Upper lobe of left lung (tissue), 6 donors: ENCODE data around the gene LIN7B. TPM values are rescaled to one million over a fixed set of nuclear protein-coding genes. Genes with fewer than 3 reads are reported as not detected.

Experiments
- ATAC-seq, 2 donors: fragments of 200-7000 bp; cut with Tn5 transposase; one replicate each; pipeline ENCODE4 v1.9.1; 2022; ENCODE audit warnings: mild to moderate bottlenecking in 2 of 2, moderate library complexity in 2 of 2; ENCODE audit not compliant: low FRiP score in 2 of 2
- DNase-seq, 2 donors: peaks; one replicate each; pipeline ENCODE4 v3.0.0-alpha.2; 2019 to 2020
- H3K27ac ChIP-seq, 4 donors: fragments of 200-600 bp; sonication (generic); one replicate each; pipeline ENCODE4 v1.5.1; 2016 to 2019
- H3K27me3 ChIP-seq, 4 donors: fragments of 200-600 bp; sonication (generic); one replicate each; pipeline ENCODE4 v1.5.1; 2017 to 2019
- H3K36me3 ChIP-seq, 4 donors: fragments of 200-600 bp; sonication (generic); one replicate each; pipeline ENCODE4 v1.5.1; 2016 to 2019
- H3K4me1 ChIP-seq, 4 donors: fragments of 200-600 bp; sonication (generic); one replicate each; pipeline ENCODE4 v1.5.1; 2018 to 2019
- H3K4me3 ChIP-seq, 4 donors: fragments of 200-600 bp; sonication (generic); one replicate each; pipeline ENCODE4 v1.5.1; 2017 to 2019; ENCODE audit warnings: mild to moderate bottlenecking in 2 of 4, moderate library complexity in 1 of 4
- H3K9me3 ChIP-seq, 4 donors: fragments of 200-600 bp; sonication (generic); one replicate each; pipeline ENCODE4 v1.5.1; 2018 to 2019
- CTCF ChIP-seq, 6 experiments: fragments of 450-650 bp in 4 of 6; fragments of 200-600 bp in 2 of 6; sonication (generic) in 2 of 6; IDR thresholded peaks; one replicate each; pipeline ENCODE4 v1.5.1; 2016 to 2019; ENCODE audit warnings: antibody characterized with exemption in 6 of 6
- EP300 ChIP-seq, 4 donors: sonication (generic); formaldehyde crosslinking; IDR thresholded peaks; one replicate each; pipeline ENCODE4 v1.5.1; 2017; ENCODE audit warnings: antibody characterized with exemption in 4 of 4, control low read depth in 2 of 4
- POLR2A ChIP-seq, 4 donors: fragments of 450-650 bp; IDR thresholded peaks; one replicate each; pipeline ENCODE4 v1.5.1; 2016 to 2017; ENCODE audit warnings: antibody characterized with exemption in 4 of 4, mild to moderate bottlenecking in 2 of 4
- POLR2AphosphoS5 ChIP-seq, 2 donors: sonication (generic); formaldehyde crosslinking; IDR thresholded peaks; one replicate each; pipeline ENCODE4 v1.5.1; 2017; ENCODE audit warnings: antibody characterized with exemption in 2 of 2
- WGBS, 2 donors: methylation state at CpG; one replicate each; pipeline ENCODE4 v1.1.5; 2017 to 2018; 5-methylcytosine and 5-hydroxymethylcytosine counted together
- total RNA-seq, 6 donors: library from RNA; depleted of rRNA in 4 of 6; stranded (reverse); fragments of >200 nt in 4 of 6; gene quantifications; one replicate each; pipeline versions ENCODE4 v1.1.0 to v1.2.1, GENCODE V29; 2016 to 2021
- donor health status: DM: no; HTN: no; CAD: no; lungs with moderate emphysema.
- donor health status: DM: no; HTN: yes; CAD: no; lungs with severe emphysema.

LIN7B gene
- total RNA-seq, 6 donors from 2014 or later: 3.1 to 10.2 (median 7.6) TPM

- Histone ChIP-seq H3K4me1 (no peaks in the 10 kb centered on the region), H3K9me3 (no peaks in the 10 kb centered on the region), H3K4me3 (no peak overlapping the region), H3K27ac (no peak overlapping the region), H3K27me3 (no peaks in the 10 kb centered on the region), H3K36me3 (peaks cover 19 to 80% (median 72%) of the 10 kb centered on the region in 4 donors)
- no peak for TF ChIP-seq POLR2AphosphoS5 (IDR thresholded peaks at IDR 0.05)
- TF ChIP-seq CTCF (IDR thresholded peaks at IDR 0.05): peak; percentile 50 to 78 (median 63)
- ATAC-seq (peak in 1 of 2 donors; percentile 35), DNase-seq (no peak)
- WGBS, 2 donors: 72 to 76% methylated on average over 9 to 12 of the region's 12 CpGs
Observed at GRCh38 chr19:49106648-49107135, 7.5 kb upstream of the LIN7B start.

- DNase-seq: peak in 1 of 2 donors; percentile 83
- no peak for TF ChIP-seq POLR2AphosphoS5 (IDR thresholded peaks at IDR 0.05)
- no peak overlapping the region for H3K27ac ChIP-seq
- no peaks in the 10 kb centered on the region for H3K9me3 ChIP-seq
- H3K36me3 ChIP-seq: peaks cover 9 to 69% (median 60%) of the 10 kb centered on the region in 4 donors
- no peaks in the 10 kb centered on the region for H3K27me3 ChIP-seq
- no peak for ATAC-seq
- no peaks in the 10 kb centered on the region for H3K4me1 ChIP-seq
- H3K4me3 ChIP-seq: no peak overlapping the region
- 95 to 96% methylated on average over 87 to 91 of the region's 93 CpGs for WGBS, 2 donors
Observed at GRCh38 chr19:49107625-49108459, 6.3 kb upstream of the LIN7B start.

- no peak overlapping the region for H3K27ac ChIP-seq
- peaks cover 9 to 57% (median 49%) of the 10 kb centered on the region in 4 donors for H3K36me3 ChIP-seq
- 82 to 87% methylated on average over 5 of the region's 5 CpGs for WGBS, 2 donors
- no peak for TF ChIP-seq POLR2A (IDR thresholded peaks at IDR 0.05)
- TF ChIP-seq POLR2AphosphoS5 (IDR thresholded peaks at IDR 0.05): no peak
- TF ChIP-seq CTCF (IDR thresholded peaks at IDR 0.05): no peak
- no peak for TF ChIP-seq EP300 (IDR thresholded peaks at IDR 0.05)
- no peak for ATAC-seq
- H3K9me3 ChIP-seq: no peaks in the 10 kb centered on the region
- H3K27me3 ChIP-seq: no peaks in the 10 kb centered on the region
- no peak overlapping the region for H3K4me3 ChIP-seq
- H3K4me1 ChIP-seq: peaks cover 7 to 9% (median 8%) of the 10 kb centered on the region in 4 donors
- no peak for DNase-seq
Observed at GRCh38 chr19:49109051-49109450, 5.1 kb upstream of the LIN7B start.

GRCh38 chr19:49109569-49110233 is 4.5 kb upstream of the LIN7B start:
- Histone ChIP-seq H3K36me3 (peaks cover 9 to 50% (median 43%) of the 10 kb centered on the region in 4 donors), H3K27me3 (no peaks in the 10 kb centered on the region), H3K27ac (no peak overlapping the region), H3K4me3 (no peak overlapping the region), H3K9me3 (no peaks in the 10 kb centered on the region), H3K4me1 (peaks cover 7 to 11% (median 9%) of the 10 kb centered on the region in 4 donors)
- DNase-seq (no peak), ATAC-seq (no peak)
- WGBS, 2 donors: 88 to 96% methylated on average over 4 to 8 of the region's 8 CpGs
- no peak for TF ChIP-seq POLR2A (IDR thresholded peaks at IDR 0.05)

GRCh38 chr19:49110567-49110966 is 3.6 kb upstream of the LIN7B start:
- Histone ChIP-seq H3K9me3 (no peaks in the 10 kb centered on the region), H3K4me3 (no peak overlapping the region), H3K36me3 (peaks cover 9 to 42% (median 34%) of the 10 kb centered on the region in 4 donors), H3K4me1 (peaks cover 7 to 19% (median 14%) of the 10 kb centered on the region in 4 donors), H3K27me3 (no peaks in the 10 kb centered on the region), H3K27ac (no peak overlapping the region)
- no peak for ATAC-seq
- DNase-seq: no peak
- TF ChIP-seq EP300 (IDR thresholded peaks at IDR 0.05) (no peak), POLR2A (IDR thresholded peaks at IDR 0.05) (no peak), CTCF (IDR thresholded peaks at IDR 0.05) (no peak), POLR2AphosphoS5 (IDR thresholded peaks at IDR 0.05) (no peak)
- WGBS, 2 donors: 40 to 50% methylated on average over 3 of the region's 3 CpGs
